Fibroblast of lung (primary cell): Measurements from ENCODE around the gene USH2A. TPM values are rescaled to one million over a fixed set of nuclear protein-coding genes. Genes with fewer than 3 reads are reported as not detected.

Experiments used
- DNase-seq, 2 donors: peaks; one replicate each; pipeline versions ENCODE4 v3.0.0 to v3.0.0-alpha.2; 2010; ENCODE audit warnings: low read depth in 2 of 2
- H2AFZ ChIP-seq: 2 replicates; pipeline ENCODE4 v1.5.1; 2012; ENCODE audit warnings: low read length, control low read depth, inconsistent platforms
- H3K27ac ChIP-seq: 2 replicates; pipeline ENCODE4 v1.5.1; 2011; ENCODE audit warnings: low read length, control low read depth; ENCODE audit not compliant: insufficient read depth
- H3K27me3 ChIP-seq: 2 replicates; pipeline ENCODE4 v1.5.1; 2011; ENCODE audit warnings: mild to moderate bottlenecking, low read length; ENCODE audit not compliant: control insufficient read depth, insufficient read depth
- H3K36me3 ChIP-seq: 2 replicates; pipeline ENCODE4 v1.5.1; 2011; ENCODE audit warnings: low read length; ENCODE audit not compliant: control insufficient read depth, insufficient read depth
- H3K4me1 ChIP-seq: 2 replicates; pipeline ENCODE4 v1.5.1; 2011; ENCODE audit warnings: low read length; ENCODE audit not compliant: control insufficient read depth, insufficient read depth; ENCODE audit errors: extremely low read depth
- H3K4me2 ChIP-seq: 2 replicates; pipeline ENCODE4 v1.5.1; 2011; ENCODE audit warnings: low read length, control low read depth; ENCODE audit not compliant: insufficient read depth; ENCODE audit errors: extremely low read depth
- H3K4me3 ChIP-seq, 4 experiments: fragments of 200-600 bp in 1 of 4; sonication (generic) in 1 of 4; replicated peaks in 1 of 4; 2 replicates each; pipeline ENCODE4 v1.5.1; 2011 to 2016; ENCODE audit warnings: low read length in 4 of 4, low read depth in 3 of 4, mild to moderate bottlenecking in 3 of 4, control low read depth in 2 of 4, inconsistent platforms in 1 of 4, mixed read lengths in 1 of 4; ENCODE audit not compliant: insufficient read depth in 1 of 4; ENCODE audit errors: control extremely low read depth in 1 of 4
- H3K79me2 ChIP-seq: 2 replicates; pipeline ENCODE4 v1.5.1; 2012; ENCODE audit warnings: mild to moderate bottlenecking, low read length, inconsistent platforms; ENCODE audit not compliant: control insufficient read depth, insufficient read depth
- H3K9ac ChIP-seq: 2 replicates; pipeline ENCODE4 v1.5.1; 2011; ENCODE audit warnings: mild to moderate bottlenecking, low read length, control low read depth; ENCODE audit not compliant: insufficient read depth
- H3K9me3 ChIP-seq: 2 replicates; pipeline ENCODE4 v1.5.1; 2012; ENCODE audit warnings: low read depth, low read length; ENCODE audit not compliant: control insufficient read depth, insufficient read depth
- H4K20me1 ChIP-seq: 2 replicates; pipeline ENCODE4 v1.5.1; 2011; ENCODE audit warnings: low read length; ENCODE audit not compliant: control insufficient read depth, insufficient read depth; ENCODE audit errors: extremely low read depth
- EZH2 ChIP-seq: IDR thresholded peaks from 2 replicates; pipeline ENCODE4 v1.5.1; 2012; ENCODE audit warnings: low read length, control low read depth, mild to moderate bottlenecking; ENCODE audit errors: missing control alignments
- polyA plus RNA-seq, 2 donors: library from polyadenylated mRNA; depleted of rRNA in 1 of 2; stranded (reverse) in 1 of 2; unstranded in 1 of 2; fragments of >200 nt; gene quantifications; 2 replicates each; pipeline ENCODE4 v1.2.1, GENCODE V29; 2011 to 2012; ENCODE audit warnings: missing spikeins in 1 of 2
- total RNA-seq: library from RNA; depleted of rRNA; stranded (reverse); fragments of >200 nt; gene quantifications from 2 replicates; pipeline ENCODE4 v1.2.1, GENCODE V29; 2014
- TF ChIP-seq, protein P1 (sequence below), 2 donors: IDR thresholded peaks in 1 of 2; conservative IDR thresholded peaks in 1 of 2; 1 replicate in 1 of 2; 2 replicates in 1 of 2; pipeline ENCODE4 v1.5.1; 2011 to 2012; ENCODE audit warnings: low read length in 2 of 2, control low read depth in 1 of 2, inconsistent platforms in 1 of 2, low read depth in 1 of 2, mild to moderate bottlenecking in 1 of 2

Gene USH2A
- total and polyA plus RNA-seq, 2 donors (not counting 1 experiment from before 2014, with no cell fraction given) = under 0.01 to 0.01 TPM

DNA sequence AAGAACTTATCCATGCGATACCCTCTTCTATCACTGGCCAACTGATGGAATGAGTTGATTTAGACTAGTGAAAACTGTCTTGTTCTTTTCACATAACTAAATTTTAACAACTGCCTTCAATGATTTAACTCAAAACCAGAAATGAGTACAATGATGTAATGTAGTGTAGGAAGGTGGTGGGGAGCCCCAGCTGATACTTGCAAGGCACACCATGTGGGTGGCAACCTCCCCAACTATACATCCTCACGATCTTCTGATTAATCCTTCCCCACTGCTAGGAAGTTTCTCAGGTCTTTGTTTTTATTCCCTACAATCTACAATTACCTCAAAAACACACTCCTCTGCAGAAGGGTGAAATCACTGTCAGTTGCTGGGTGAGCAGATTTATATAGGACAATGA, 755.5 kb downstream of the USH2A start:
- no peak for DNase-seq
- no peak overlapping the region for H3K4me2 ChIP-seq
- H4K20me1 ChIP-seq = no peaks in the 10 kb centered on the region

GRCh38 chr1:215665215-215665614, 758.0 kb downstream of the USH2A start:
- Histone ChIP-seq H3K4me2 (no peak overlapping the region), H3K9me3 (no peaks in the 10 kb centered on the region), H4K20me1 (no peaks in the 10 kb centered on the region), H3K79me2 (no peaks in the 10 kb centered on the region), H3K36me3 (no peaks in the 10 kb centered on the region), H3K27me3 (no peaks in the 10 kb centered on the region), H3K9ac (no peak overlapping the region), H3K27ac (no peak overlapping the region), H2AFZ (no peak overlapping the region), H3K4me1 (no peaks in the 10 kb centered on the region), H3K4me3 (no peak overlapping the region)
- peak; percentile 8 to 97 for DNase-seq
- TF ChIP-seq, protein P1, sequence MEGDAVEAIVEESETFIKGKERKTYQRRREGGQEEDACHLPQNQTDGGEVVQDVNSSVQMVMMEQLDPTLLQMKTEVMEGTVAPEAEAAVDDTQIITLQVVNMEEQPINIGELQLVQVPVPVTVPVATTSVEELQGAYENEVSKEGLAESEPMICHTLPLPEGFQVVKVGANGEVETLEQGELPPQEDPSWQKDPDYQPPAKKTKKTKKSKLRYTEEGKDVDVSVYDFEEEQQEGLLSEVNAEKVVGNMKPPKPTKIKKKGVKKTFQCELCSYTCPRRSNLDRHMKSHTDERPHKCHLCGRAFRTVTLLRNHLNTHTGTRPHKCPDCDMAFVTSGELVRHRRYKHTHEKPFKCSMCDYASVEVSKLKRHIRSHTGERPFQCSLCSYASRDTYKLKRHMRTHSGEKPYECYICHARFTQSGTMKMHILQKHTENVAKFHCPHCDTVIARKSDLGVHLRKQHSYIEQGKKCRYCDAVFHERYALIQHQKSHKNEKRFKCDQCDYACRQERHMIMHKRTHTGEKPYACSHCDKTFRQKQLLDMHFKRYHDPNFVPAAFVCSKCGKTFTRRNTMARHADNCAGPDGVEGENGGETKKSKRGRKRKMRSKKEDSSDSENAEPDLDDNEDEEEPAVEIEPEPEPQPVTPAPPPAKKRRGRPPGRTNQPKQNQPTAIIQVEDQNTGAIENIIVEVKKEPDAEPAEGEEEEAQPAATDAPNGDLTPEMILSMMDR (conservative IDR thresholded peaks at IDR 0.05 in 1 of 2, IDR thresholded peaks at IDR 0.05 in 1 of 2; ENCODE audit: low read depth in 1 of 2, low read length in 2 of 2) = no peak
- no peak for TF ChIP-seq EZH2

More for the DNA sequence above, 755.5 kb downstream of the USH2A start:
- Histone ChIP-seq H3K36me3 (no peaks in the 10 kb centered on the region), H3K4me1 (no peaks in the 10 kb centered on the region), H3K9ac (no peak overlapping the region), H3K27me3 (no peaks in the 10 kb centered on the region), H3K27ac (no peak overlapping the region), H3K9me3 (no peaks in the 10 kb centered on the region), H3K4me3 (no peak overlapping the region), H3K79me2 (no peaks in the 10 kb centered on the region), H2AFZ (no peak overlapping the region)
- TF ChIP-seq, protein P1 (conservative IDR thresholded peaks at IDR 0.05 in 1 of 2, IDR thresholded peaks at IDR 0.05 in 1 of 2; ENCODE audit: low read depth in 1 of 2, low read length in 2 of 2) = no peak
- TF ChIP-seq EZH2 = no peak

DNA sequence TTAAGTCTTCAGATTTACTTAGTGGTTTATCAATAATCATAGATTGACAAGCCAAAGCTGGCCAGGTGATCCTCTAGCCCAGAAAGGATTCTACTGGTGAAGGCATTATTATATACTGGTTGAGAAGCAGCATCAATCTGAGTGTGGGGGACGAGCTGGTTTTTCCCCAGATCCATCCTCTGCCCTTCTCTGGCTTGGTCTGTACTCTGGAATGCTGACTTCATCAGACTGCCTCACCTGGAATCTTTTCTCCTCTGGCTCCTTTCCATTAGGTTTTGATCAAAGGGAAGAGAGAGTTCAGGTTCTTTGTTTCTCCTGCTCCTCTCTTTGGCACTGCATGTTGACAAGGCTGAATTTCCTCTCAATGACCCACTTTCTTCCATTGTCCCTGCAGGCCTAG, 762.2 kb downstream of the USH2A start:
- no peak overlapping the region for H3K4me2 ChIP-seq
- no peak for TF ChIP-seq EZH2
- TF ChIP-seq, protein P1 (conservative IDR thresholded peaks at IDR 0.05 in 1 of 2, IDR thresholded peaks at IDR 0.05 in 1 of 2; ENCODE audit: low read depth in 1 of 2, low read length in 2 of 2) = no peak
- no peaks in the 10 kb centered on the region for H3K4me1 ChIP-seq
- DNase-seq = no peak
- no peaks in the 10 kb centered on the region for H3K79me2 ChIP-seq
- H3K36me3 ChIP-seq = no peaks in the 10 kb centered on the region
- no peaks in the 10 kb centered on the region for H3K27me3 ChIP-seq
- H3K4me3 ChIP-seq = no peak overlapping the region
- no peak overlapping the region for H3K9ac ChIP-seq
- H2AFZ ChIP-seq = no peak overlapping the region
- no peaks in the 10 kb centered on the region for H4K20me1 ChIP-seq
- H3K9me3 ChIP-seq = no peaks in the 10 kb centered on the region
- H3K27ac ChIP-seq = no peak overlapping the region
